A673 (cell line): ENCODE results near the gene CHST7. TPM values are rescaled to one million over a fixed set of nuclear protein-coding genes. Genes with fewer than 3 reads are reported as not detected.

Experiments used
- BruUV-seq: library from RNA; stranded (reverse); fragments of 400-500 nt; replicated peaks from 2 replicates; lab custom pipeline; 2021; lab: Mats Ljungman, UMichigan
- CTCF ChIA-PET: fragments of 300-600 bp; sonication (Branson Sonifier 250); formaldehyde crosslinking; loops from one replicate; lab custom pipeline; 2022; ENCODE audit warnings: antibody characterized with exemption; lab: Charles Lee
- POLR2A ChIA-PET: fragments of 300-600 bp; sonication (Branson Sonifier 250); formaldehyde crosslinking; loops from one replicate; lab custom pipeline; 2022; ENCODE audit warnings: antibody characterized with exemption; ENCODE audit not compliant: low non-redundant PET; lab: Charles Lee
- DNase-seq: peaks from one replicate; pipeline ENCODE4 v3.0.0-alpha.2; 2015; ENCODE audit warnings: low spot score
- H3K27ac ChIP-seq: fragments of 200-600 bp; sonication (generic); 2 replicates; pipeline ENCODE4 v1.5.1; 2016; ENCODE audit warnings: mixed run types, low read depth, mild to moderate bottlenecking, mixed read lengths, antibody characterized with exemption, low read length; ENCODE audit not compliant: poor library complexity, severe bottlenecking
- H3K27me3 ChIP-seq: fragments of 200-600 bp; sonication (generic); replicated peaks from 2 replicates; pipeline ENCODE4 v1.6.1; 2017; ENCODE audit warnings: mixed run types, low read depth, mild to moderate bottlenecking, mixed read lengths, antibody characterized with exemption, low read length; ENCODE audit not compliant: insufficient read depth, poor library complexity
- H3K36me3 ChIP-seq: fragments of 200-600 bp; sonication (generic); 2 replicates; pipeline ENCODE4 v1.6.1; 2016; ENCODE audit warnings: mixed run types, mild to moderate bottlenecking, mixed read lengths, antibody characterized with exemption, low read length; ENCODE audit not compliant: insufficient read depth, poor library complexity, severe bottlenecking
- H3K4me1 ChIP-seq: fragments of 200-600 bp; sonication (generic); 2 replicates; pipeline ENCODE4 v1.6.1; 2017; ENCODE audit warnings: mixed run types, mild to moderate bottlenecking, mixed read lengths, antibody characterized with exemption, low read length; ENCODE audit not compliant: insufficient read depth, poor library complexity, severe bottlenecking
- H3K4me3 ChIP-seq: fragments of 200-600 bp; sonication (generic); 2 replicates; pipeline ENCODE4 v1.5.1; 2016; ENCODE audit warnings: low read depth, mixed run types, mild to moderate bottlenecking, mixed read lengths, low read length; ENCODE audit not compliant: poor library complexity, severe bottlenecking
- H3K9me3 ChIP-seq: fragments of 200-600 bp; sonication (generic); 2 replicates; pipeline ENCODE4 v1.6.1; 2016; ENCODE audit warnings: mixed run types, low read depth, mild to moderate bottlenecking, mixed read lengths, antibody characterized with exemption, low read length; ENCODE audit not compliant: poor library complexity, severe bottlenecking
- CTCF ChIP-seq: fragments of 300-800, 200-600 bp; sonication (generic); conservative IDR thresholded peaks from 2 replicates; pipeline ENCODE4 v1.5.1; 2017; ENCODE audit warnings: low read depth, mild to moderate bottlenecking, antibody characterized with exemption, low read length, moderate library complexity, mixed read lengths
- EZH2 ChIP-seq: fragments of 200-600 bp; sonication (generic); IDR thresholded peaks from 2 replicates; pipeline ENCODE4 v1.6.1; 2017; ENCODE audit warnings: borderline replicate concordance, low read depth, mild to moderate bottlenecking, mixed read lengths, antibody characterized with exemption, low read length; ENCODE audit not compliant: poor library complexity, severe bottlenecking
- intact Hi-C: fragments of 100-400 bp; cut with micrococcal nuclease; formaldehyde crosslinking; loops from one replicate; pipeline ENCODE4 v1.10.0; 2022; ENCODE audit not compliant: unreplicated experiment
- total RNA-seq: library from RNA; stranded (reverse); gene quantifications from 2 replicates; pipeline ENCODE4 v1.2.3, GENCODE V29; 2021

The CHST7 gene
- total RNA-seq, 1 experiment from 2014 or later, result 5.7 TPM

- H3K4me1 ChIP-seq, result no peaks in the 10 kb centered on the region
- H3K9me3 ChIP-seq, result no peaks in the 10 kb centered on the region
- ChIA-PET POLR2A (no interaction called here), CTCF (no interaction called here)
- DNase-seq, result no peak
- H3K27ac ChIP-seq, result no peak overlapping the region
- H3K36me3 ChIP-seq, result no peaks in the 10 kb centered on the region
- intact Hi-C loops, result no loop called here
- H3K27me3 ChIP-seq, result no peaks in the 10 kb centered on the region
- TF ChIP-seq CTCF (no peak), EZH2 (no peak)
- BruUV-seq, result no TSS peak
- H3K4me3 ChIP-seq, result no peak overlapping the region
Observed at GRCh38 chrX:46595084-46595483, 21.5 kb downstream of the CHST7 start.

GRCh38 chrX:46597208-46597607, 23.6 kb downstream of the CHST7 start:
- no peak overlapping the region for H3K4me3 ChIP-seq
- H3K27ac ChIP-seq, result no peak overlapping the region
- BruUV-seq, result no TSS peak
- CTCF ChIA-PET, result no interaction called here
- TF ChIP-seq CTCF, result no peak
- TF ChIP-seq EZH2, result no peak
- no peaks in the 10 kb centered on the region for H3K9me3 ChIP-seq
- H3K27me3 ChIP-seq, result no peaks in the 10 kb centered on the region
- no peak for DNase-seq
- intact Hi-C loops, result no loop called here
- POLR2A ChIA-PET, result no interaction called here
- no peaks in the 10 kb centered on the region for H3K4me1 ChIP-seq
- H3K36me3 ChIP-seq, result no peaks in the 10 kb centered on the region

- Histone ChIP-seq H3K4me3 (no peak overlapping the region), H3K4me1 (no peaks in the 10 kb centered on the region), H3K27ac (no peak overlapping the region), H3K9me3 (no peaks in the 10 kb centered on the region), H3K36me3 (no peaks in the 10 kb centered on the region), H3K27me3 (no peaks in the 10 kb centered on the region)
- TF ChIP-seq CTCF (no peak), EZH2 (no peak)
- ChIA-PET POLR2A (no interaction called here), CTCF (no interaction called here)
- no TSS peak for BruUV-seq
- intact Hi-C loops, result no loop called here
- DNase-seq, result no peak
Observed at GRCh38 chrX:46597771-46598170, 24.2 kb downstream of the CHST7 start.
